HepG2 (cell line): ENCODE measurements around the gene C16orf95. TPM values are rescaled to one million over a fixed set of nuclear protein-coding genes. Genes with fewer than 3 reads are reported as not detected.

Source experiments
- AGO1 ChIP-seq: fragments of 200-400 bp; formaldehyde crosslinking; IDR thresholded peaks from 2 replicates; pipeline ENCODE4 v1.6.1; 2017; ENCODE audit warnings: mild to moderate bottlenecking, low read depth, low read length, moderate library complexity; ENCODE audit not compliant: poor library complexity, severe bottlenecking
- FOXC1 ChIP-seq: sonication (generic); formaldehyde crosslinking; IDR thresholded peaks from 2 replicates; pipeline ENCODE4 v1.8.0; 2022; ENCODE audit warnings: mild to moderate bottlenecking, missing genetic modification reagents, borderline replicate concordance
- GATAD1 ChIP-seq: IDR thresholded peaks from 2 replicates; pipeline ENCODE4 v1.6.1; 2016; ENCODE audit warnings: missing genetic modification reagents, missing compliant biosample characterization
- HIVEP1 ChIP-seq: sonication (generic); formaldehyde crosslinking; IDR thresholded peaks from 2 replicates; pipeline ENCODE4 v1.4.0; 2020; ENCODE audit warnings: mild to moderate bottlenecking, missing genetic modification reagents
- HMG20B ChIP-seq: conservative IDR thresholded peaks from 2 replicates; pipeline ENCODE4 v1.6.1; 2016; ENCODE audit warnings: missing genetic modification reagents, missing compliant biosample characterization
- ISL2 ChIP-seq: sonication (generic); formaldehyde crosslinking; IDR thresholded peaks from 2 replicates; pipeline ENCODE4 v1.5.0; 2020; ENCODE audit warnings: missing genetic modification reagents
- JUNB ChIP-seq: sonication (generic); formaldehyde crosslinking; IDR thresholded peaks from 2 replicates; pipeline ENCODE4 v1.8.0; 2022; ENCODE audit warnings: missing genetic modification reagents, mild to moderate bottlenecking, borderline replicate concordance
- KDM3A ChIP-seq: IDR thresholded peaks from 2 replicates; pipeline ENCODE4 v1.6.1; 2018; ENCODE audit warnings: low read depth, missing compliant biosample characterization
- KMT2A ChIP-seq: sonication (generic); formaldehyde crosslinking; IDR thresholded peaks from 2 replicates; pipeline ENCODE4 v1.4.0; 2020; ENCODE audit warnings: missing genetic modification reagents
- ZBTB21 ChIP-seq: sonication (generic); formaldehyde crosslinking; IDR thresholded peaks from 2 replicates; pipeline ENCODE4 v1.4.0; 2020; ENCODE audit warnings: missing genetic modification reagents
- ZNF260 ChIP-seq: sonication (generic); formaldehyde crosslinking; IDR thresholded peaks from 2 replicates; pipeline ENCODE4 v1.4.0; 2020; ENCODE audit warnings: missing genetic modification reagents, low read depth, mild to moderate bottlenecking, borderline replicate concordance
- ZNF3 ChIP-seq: IDR thresholded peaks from 2 replicates; pipeline ENCODE4 v1.7.0; 2017; ENCODE audit warnings: inconsistent platforms
- ZNF350 ChIP-seq: sonication (generic); formaldehyde crosslinking; IDR thresholded peaks from 2 replicates; pipeline ENCODE4 v1.4.0; 2020; ENCODE audit warnings: mild to moderate bottlenecking, low read depth, missing genetic modification reagents, borderline replicate concordance
- ZNF382 ChIP-seq: sonication (generic); formaldehyde crosslinking; IDR thresholded peaks from 2 replicates; pipeline ENCODE4 v1.5.0; 2020; ENCODE audit warnings: missing genetic modification reagents, mild to moderate bottlenecking, borderline replicate concordance
- ZNF431 ChIP-seq: sonication (generic); formaldehyde crosslinking; IDR thresholded peaks from 2 replicates; pipeline ENCODE4 v1.9.0; 2022; ENCODE audit warnings: missing genetic modification reagents, low read depth, mild to moderate bottlenecking, borderline replicate concordance
- ZNF546 ChIP-seq: sonication (generic); formaldehyde crosslinking; conservative IDR thresholded peaks from 2 replicates; pipeline ENCODE4 v1.8.1; 2023; ENCODE audit warnings: mild to moderate bottlenecking, missing genetic modification reagents
- ZNF720 ChIP-seq: sonication (generic); formaldehyde crosslinking; IDR thresholded peaks from 2 replicates; pipeline ENCODE4 v1.4.0; 2020; ENCODE audit warnings: missing genetic modification reagents
- polyA plus RNA-seq, 8 experiments: library from polyadenylated mRNA; depleted of rRNA in 3 of 8; stranded (reverse) in 7 of 8; unstranded in 1 of 8; fragments of >200 nt; fragmentation: Illumina TruSeq in 4 of 8; extraction: Trizol in 4 of 8; gene quantifications; 2 replicates each; pipeline versions ENCODE4 v1.2.1 to v1.2.3, GENCODE V29; 2011 to 2016; ENCODE audit warnings: low read depth in 4 of 8, missing spikeins in 1 of 8, mixed read lengths in 1 of 8; ENCODE audit not compliant: insufficient read depth in 1 of 8
- total RNA-seq, 5 experiments: library from RNA; depleted of rRNA; stranded (reverse); fragments of >200 nt; fragmentation: Illumina TruSeq; extraction: Trizol; gene quantifications; 2 replicates each; pipeline ENCODE4 v1.2.3, GENCODE V29; 2016; ENCODE audit warnings: low read depth in 1 of 5
- TF ChIP-seq, protein P1 (sequence below): sonication (generic); formaldehyde crosslinking; IDR thresholded peaks from 2 replicates; pipeline ENCODE4 v1.5.0; 2020; ENCODE audit warnings: mild to moderate bottlenecking, missing genetic modification reagents, borderline replicate concordance
- TF ChIP-seq, protein P2 (sequence below): sonication (generic); formaldehyde crosslinking; IDR thresholded peaks from 2 replicates; pipeline ENCODE4 v1.5.0; 2020; ENCODE audit warnings: missing genetic modification reagents, mild to moderate bottlenecking, borderline replicate concordance

C16orf95 gene
- total and polyA plus RNA-seq, 2 of the 13 experiments (the other 11 are each of a cell fraction or from before 2014, with no cell fraction given): 2.8 to 8.6 TPM

DNA sequence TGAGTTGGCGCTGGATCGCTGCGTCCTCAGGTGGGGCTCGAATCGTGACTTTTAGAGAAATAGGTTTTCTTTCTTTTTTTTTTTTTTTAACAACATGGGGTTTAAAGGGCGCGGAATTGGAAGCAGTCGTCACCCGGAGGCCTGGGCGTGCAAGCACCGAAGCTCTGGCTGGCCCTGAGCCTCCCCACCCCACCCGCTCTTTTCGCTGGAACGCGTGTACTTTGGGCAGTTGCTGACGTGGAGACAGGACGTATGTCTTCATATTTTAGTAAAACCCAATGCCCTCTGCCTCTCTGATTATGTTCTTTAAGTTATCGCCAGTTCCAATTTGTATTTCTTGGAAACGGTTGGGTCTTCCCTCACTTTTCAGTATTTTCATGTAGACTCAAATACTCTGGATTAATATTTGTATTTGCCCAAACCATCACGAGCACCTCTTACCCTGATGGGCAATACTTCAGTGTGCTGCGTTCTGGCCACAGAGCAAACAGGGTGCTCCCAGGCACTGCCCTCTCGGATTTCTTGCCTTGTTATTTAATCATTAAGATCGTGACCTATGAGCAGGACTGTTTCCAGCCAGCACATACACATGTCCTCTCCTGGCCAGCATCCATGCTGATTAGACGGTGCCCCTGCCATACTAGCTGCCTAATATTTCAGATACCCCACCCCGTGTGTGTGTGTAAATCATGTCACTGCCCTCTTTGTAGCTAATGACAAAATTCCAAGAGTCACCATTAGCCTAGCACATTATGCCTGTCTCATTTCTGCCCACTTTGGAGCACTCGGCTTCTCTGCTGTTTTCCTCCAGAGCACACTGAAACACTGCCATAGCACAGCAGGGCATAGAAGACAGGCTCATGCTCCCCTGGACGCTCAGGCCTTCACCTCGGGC lies 805 bp upstream of the C16orf95 start (continued):
- TF ChIP-seq AGO1 (no peak), ZNF382 (no peak), HIVEP1 (no peak), ZNF546 (CRISPR knock-in tag) (no peak), ZNF720 (CRISPR knock-in tag) (no peak), ISL2 (CRISPR knock-in tag) (peak; percentile 20; the same call in 1 of the 2 replicates), KDM3A (no peak), ZNF260 (no peak), GATAD1 (no peak), JUNB (CRISPR knock-in tag) (no peak), ZBTB21 (CRISPR knock-in tag) (no peak), ZNF431 (no peak), ZNF3 (CRISPR knock-in tag) (no peak), FOXC1 (CRISPR knock-in tag) (peak; percentile 41; the same call in 1 of the 2 replicates), KMT2A (CRISPR knock-in tag) (no peak; the same call in 1 of the 2 replicates), HMG20B (CRISPR knock-in tag) (no peak), ZNF350 (no peak)
- TF ChIP-seq, protein P1, sequence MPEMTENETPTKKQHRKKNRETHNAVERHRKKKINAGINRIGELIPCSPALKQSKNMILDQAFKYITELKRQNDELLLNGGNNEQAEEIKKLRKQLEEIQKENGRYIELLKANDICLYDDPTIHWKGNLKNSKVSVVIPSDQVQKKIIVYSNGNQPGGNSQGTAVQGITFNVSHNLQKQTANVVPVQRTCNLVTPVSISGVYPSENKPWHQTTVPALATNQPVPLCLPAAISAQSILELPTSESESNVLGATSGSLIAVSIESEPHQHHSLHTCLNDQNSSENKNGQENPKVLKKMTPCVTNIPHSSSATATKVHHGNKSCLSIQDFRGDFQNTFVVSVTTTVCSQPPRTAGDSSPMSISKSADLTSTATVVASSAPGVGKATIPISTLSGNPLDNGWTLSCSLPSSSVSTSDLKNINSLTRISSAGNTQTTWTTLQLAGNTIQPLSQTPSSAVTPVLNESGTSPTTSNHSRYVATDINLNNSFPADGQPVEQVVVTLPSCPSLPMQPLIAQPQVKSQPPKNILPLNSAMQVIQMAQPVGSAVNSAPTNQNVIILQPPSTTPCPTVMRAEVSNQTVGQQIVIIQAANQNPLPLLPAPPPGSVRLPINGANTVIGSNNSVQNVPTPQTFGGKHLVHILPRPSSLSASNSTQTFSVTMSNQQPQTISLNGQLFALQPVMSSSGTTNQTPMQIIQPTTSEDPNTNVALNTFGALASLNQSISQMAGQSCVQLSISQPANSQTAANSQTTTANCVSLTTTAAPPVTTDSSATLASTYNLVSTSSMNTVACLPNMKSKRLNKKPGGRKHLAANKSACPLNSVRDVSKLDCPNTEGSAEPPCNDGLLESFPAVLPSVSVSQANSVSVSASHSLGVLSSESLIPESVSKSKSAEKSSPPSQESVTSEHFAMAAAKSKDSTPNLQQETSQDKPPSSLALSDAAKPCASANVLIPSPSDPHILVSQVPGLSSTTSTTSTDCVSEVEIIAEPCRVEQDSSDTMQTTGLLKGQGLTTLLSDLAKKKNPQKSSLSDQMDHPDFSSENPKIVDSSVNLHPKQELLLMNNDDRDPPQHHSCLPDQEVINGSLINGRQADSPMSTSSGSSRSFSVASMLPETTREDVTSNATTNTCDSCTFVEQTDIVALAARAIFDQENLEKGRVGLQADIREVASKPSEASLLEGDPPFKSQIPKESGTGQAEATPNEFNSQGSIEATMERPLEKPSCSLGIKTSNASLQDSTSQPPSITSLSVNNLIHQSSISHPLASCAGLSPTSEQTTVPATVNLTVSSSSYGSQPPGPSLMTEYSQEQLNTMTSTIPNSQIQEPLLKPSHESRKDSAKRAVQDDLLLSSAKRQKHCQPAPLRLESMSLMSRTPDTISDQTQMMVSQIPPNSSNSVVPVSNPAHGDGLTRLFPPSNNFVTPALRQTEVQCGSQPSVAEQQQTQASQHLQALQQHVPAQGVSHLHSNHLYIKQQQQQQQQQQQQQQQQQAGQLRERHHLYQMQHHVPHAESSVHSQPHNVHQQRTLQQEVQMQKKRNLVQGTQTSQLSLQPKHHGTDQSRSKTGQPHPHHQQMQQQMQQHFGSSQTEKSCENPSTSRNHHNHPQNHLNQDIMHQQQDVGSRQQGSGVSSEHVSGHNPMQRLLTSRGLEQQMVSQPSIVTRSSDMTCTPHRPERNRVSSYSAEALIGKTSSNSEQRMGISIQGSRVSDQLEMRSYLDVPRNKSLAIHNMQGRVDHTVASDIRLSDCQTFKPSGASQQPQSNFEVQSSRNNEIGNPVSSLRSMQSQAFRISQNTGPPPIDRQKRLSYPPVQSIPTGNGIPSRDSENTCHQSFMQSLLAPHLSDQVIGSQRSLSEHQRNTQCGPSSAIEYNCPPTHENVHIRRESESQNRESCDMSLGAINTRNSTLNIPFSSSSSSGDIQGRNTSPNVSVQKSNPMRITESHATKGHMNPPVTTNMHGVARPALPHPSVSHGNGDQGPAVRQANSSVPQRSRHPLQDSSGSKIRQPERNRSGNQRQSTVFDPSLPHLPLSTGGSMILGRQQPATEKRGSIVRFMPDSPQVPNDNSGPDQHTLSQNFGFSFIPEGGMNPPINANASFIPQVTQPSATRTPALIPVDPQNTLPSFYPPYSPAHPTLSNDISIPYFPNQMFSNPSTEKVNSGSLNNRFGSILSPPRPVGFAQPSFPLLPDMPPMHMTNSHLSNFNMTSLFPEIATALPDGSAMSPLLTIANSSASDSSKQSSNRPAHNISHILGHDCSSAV (CRISPR knock-in tag): no peak
- TF ChIP-seq, protein P2, sequence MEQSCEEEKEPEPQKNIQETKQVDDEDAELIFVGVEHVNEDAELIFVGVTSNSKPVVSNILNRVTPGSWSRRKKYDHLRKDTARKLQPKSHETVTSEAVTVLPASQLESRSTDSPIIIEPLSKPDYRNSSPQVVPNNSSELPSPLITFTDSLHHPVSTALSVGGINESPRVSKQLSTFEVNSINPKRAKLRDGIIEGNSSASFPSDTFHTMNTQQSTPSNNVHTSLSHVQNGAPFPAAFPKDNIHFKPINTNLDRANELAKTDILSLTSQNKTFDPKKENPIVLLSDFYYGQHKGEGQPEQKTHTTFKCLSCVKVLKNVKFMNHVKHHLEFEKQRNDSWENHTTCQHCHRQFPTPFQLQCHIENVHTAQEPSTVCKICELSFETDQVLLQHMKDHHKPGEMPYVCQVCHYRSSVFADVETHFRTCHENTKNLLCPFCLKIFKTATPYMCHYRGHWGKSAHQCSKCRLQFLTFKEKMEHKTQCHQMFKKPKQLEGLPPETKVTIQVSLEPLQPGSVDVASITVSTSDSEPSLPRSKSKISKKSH (CRISPR knock-in tag): no peak
